Uterus (tissue), 4 donors: ENCODE data around the gene NIM1K. TPM values are rescaled to one million over a fixed set of nuclear protein-coding genes. Genes with fewer than 3 reads are reported as not detected.

Experiments used
- DNase-seq, 2 donors: peaks; one replicate each; pipeline ENCODE4 v3.0.0-alpha.2; 2019 to 2020
- H3K27ac ChIP-seq, 2 donors: fragments of 200-600 bp; sonication (generic); 1 replicate in 1 of 2; 2 replicates in 1 of 2; pipeline ENCODE4 v1.5.1; 2016 to 2018
- H3K27me3 ChIP-seq, 2 donors: fragments of 200-600 bp; sonication (generic); one replicate each; pipeline ENCODE4 v1.5.1; 2018 to 2019; ENCODE audit warnings: control low read depth in 1 of 2
- H3K36me3 ChIP-seq, 2 donors: fragments of 200-600 bp; sonication (generic); one replicate each; pipeline ENCODE4 v1.5.1; 2019; ENCODE audit warnings: control low read depth in 1 of 2
- H3K4me1 ChIP-seq, 2 donors: fragments of 200-600 bp; sonication (generic); one replicate each; pipeline ENCODE4 v1.5.1; 2018 to 2019; ENCODE audit warnings: control low read depth in 1 of 2
- H3K4me3 ChIP-seq, 2 donors: fragments of 200-600 bp; sonication (generic); 1 replicate in 1 of 2; 2 replicates in 1 of 2; pipeline ENCODE4 v1.5.1; 2018 to 2019; ENCODE audit warnings: mild to moderate bottlenecking in 1 of 2
- H3K9me3 ChIP-seq, 2 donors: fragments of 200-600 bp; sonication (generic); one replicate each; pipeline ENCODE4 v1.5.1; 2019; ENCODE audit warnings: control low read depth in 1 of 2
- POLR2A ChIP-seq, 2 donors: fragments of 450-650 bp; IDR thresholded peaks; one replicate each; pipeline ENCODE4 v1.6.1; 2016; ENCODE audit warnings: antibody characterized with exemption in 2 of 2, mild to moderate bottlenecking in 1 of 2, moderate library complexity in 1 of 2
- intact Hi-C: fragments of 100-400 bp; cut with DNase I; formaldehyde crosslinking; loops from one replicate; pipeline ENCODE4 v1.15.1; 2023; ENCODE audit warnings: low total_unique reads
- total RNA-seq, 4 donors: library from RNA; depleted of rRNA in 3 of 4; stranded (reverse); fragments of >200 nt in 3 of 4; gene quantifications; one replicate each; pipeline versions ENCODE4 v1.1.0 to v1.2.4, GENCODE V29; 2014 to 2023
- TF ChIP-seq, protein P1 (sequence below), 4 experiments: fragments of 200-600 bp in 2 of 4; fragments of 450-650 bp in 2 of 4; sonication (generic) in 2 of 4; IDR thresholded peaks; one replicate each; pipeline ENCODE4 v1.5.1; 2016 to 2019; ENCODE audit warnings: antibody characterized with exemption in 4 of 4, mild to moderate bottlenecking in 2 of 4, moderate library complexity in 1 of 4
- donor health status: DM: yes; HTN: yes; CAD: no.

Gene NIM1K
- total RNA-seq, 4 donors from 2014 or later = 0.26 to 0.79 (median 0.35) TPM; not detected in 1

DNA sequence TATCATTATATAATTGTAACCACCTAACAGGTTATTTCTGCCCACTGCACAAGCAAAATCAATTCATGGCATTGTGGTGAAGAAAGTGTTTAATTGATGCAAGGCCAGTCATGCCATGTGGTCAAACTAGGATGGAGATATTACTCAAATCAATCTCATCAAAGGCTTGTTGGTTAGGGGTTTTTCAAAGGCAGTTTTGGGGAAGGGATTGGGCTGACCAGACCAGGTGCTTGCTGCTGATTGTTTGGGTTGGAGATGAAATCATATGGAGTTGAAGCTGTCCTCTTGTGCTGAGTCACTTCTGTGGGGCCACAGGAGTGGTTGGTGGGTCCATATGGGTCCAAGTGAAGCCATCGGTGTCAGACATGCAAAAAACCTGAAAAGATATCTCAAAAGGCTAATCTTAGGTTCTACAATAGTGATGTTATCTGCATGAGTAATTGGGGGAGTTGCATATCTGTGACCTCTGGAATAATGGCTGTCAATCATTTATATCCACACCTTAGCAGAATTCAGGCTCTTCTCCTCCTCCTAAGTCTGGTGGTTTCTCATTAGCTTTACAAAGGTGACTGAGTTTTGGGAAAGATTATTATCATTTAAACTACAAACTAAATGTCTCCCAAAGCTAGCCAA is 76.3 kb downstream of the NIM1K start:
- intact Hi-C loops = no loop called here
- TF ChIP-seq, protein P1, sequence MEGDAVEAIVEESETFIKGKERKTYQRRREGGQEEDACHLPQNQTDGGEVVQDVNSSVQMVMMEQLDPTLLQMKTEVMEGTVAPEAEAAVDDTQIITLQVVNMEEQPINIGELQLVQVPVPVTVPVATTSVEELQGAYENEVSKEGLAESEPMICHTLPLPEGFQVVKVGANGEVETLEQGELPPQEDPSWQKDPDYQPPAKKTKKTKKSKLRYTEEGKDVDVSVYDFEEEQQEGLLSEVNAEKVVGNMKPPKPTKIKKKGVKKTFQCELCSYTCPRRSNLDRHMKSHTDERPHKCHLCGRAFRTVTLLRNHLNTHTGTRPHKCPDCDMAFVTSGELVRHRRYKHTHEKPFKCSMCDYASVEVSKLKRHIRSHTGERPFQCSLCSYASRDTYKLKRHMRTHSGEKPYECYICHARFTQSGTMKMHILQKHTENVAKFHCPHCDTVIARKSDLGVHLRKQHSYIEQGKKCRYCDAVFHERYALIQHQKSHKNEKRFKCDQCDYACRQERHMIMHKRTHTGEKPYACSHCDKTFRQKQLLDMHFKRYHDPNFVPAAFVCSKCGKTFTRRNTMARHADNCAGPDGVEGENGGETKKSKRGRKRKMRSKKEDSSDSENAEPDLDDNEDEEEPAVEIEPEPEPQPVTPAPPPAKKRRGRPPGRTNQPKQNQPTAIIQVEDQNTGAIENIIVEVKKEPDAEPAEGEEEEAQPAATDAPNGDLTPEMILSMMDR (IDR thresholded peaks at IDR 0.05) = no peak
- H3K36me3 ChIP-seq = no peaks in the 10 kb centered on the region
- H3K4me3 ChIP-seq = no peak overlapping the region
- no peaks in the 10 kb centered on the region for H3K4me1 ChIP-seq
- H3K27me3 ChIP-seq = no peaks in the 10 kb centered on the region
- DNase-seq = no peak
- H3K9me3 ChIP-seq = no peaks in the 10 kb centered on the region
- H3K27ac ChIP-seq = no peak overlapping the region

DNA sequence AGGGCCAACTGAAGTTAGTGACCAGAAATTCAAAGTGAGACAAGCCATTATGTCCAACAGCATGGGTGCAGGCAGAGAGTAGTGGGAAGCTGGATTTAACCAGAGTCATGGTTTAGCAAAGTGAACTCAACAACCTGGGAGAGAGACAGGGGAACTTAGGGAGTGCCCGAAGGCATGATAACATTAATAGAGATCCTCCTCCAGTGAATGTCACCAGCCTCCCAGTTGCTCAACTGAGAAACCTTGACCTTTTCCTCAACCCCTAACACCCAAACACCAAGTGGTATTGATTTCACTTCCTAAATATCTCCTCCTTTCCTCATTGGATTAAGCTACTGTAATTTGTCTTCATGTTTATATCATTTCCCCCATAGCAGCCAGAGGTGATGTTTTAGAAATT is 78.6 kb downstream of the NIM1K start:
- no peaks in the 10 kb centered on the region for H3K36me3 ChIP-seq

DNA sequence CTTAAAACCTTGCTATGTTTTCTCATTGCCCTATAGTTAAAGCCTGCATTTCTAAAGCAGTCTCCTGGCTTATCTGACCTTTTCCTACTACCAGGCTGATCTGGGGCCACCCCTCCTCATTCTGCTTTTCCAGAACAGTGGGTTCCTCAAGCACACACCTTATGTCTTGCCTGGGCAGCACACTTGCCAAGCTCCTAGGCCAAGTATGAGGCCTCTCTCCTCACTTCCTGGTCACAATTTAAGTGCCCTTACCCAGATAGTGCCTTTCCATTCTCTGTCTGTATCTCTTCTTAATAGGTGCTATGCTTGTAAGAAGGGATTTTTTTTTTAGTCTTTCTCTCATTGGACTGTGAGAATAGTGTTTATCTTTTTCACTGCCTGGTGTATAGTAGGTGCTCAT is 81.5 kb downstream of the NIM1K start:
- H3K9me3 ChIP-seq = no peaks in the 10 kb centered on the region
- H3K27me3 ChIP-seq = no peaks in the 10 kb centered on the region
- no peak for DNase-seq
- TF ChIP-seq, protein P1 (IDR thresholded peaks at IDR 0.05) = no peak
- no peak for TF ChIP-seq POLR2A (IDR thresholded peaks at IDR 0.05)
- no peak overlapping the region for H3K4me3 ChIP-seq
- intact Hi-C loops = no loop called here
- no peaks in the 10 kb centered on the region for H3K36me3 ChIP-seq
- H3K4me1 ChIP-seq = no peaks in the 10 kb centered on the region
- H3K27ac ChIP-seq = no peak overlapping the region

More for the DNA sequence above, 78.6 kb downstream of the NIM1K start:
- Histone ChIP-seq H3K27me3 (no peaks in the 10 kb centered on the region), H3K4me1 (no peaks in the 10 kb centered on the region), H3K4me3 (no peak overlapping the region), H3K27ac (no peak overlapping the region), H3K9me3 (no peaks in the 10 kb centered on the region)
- DNase-seq = no peak
- intact Hi-C loops = no loop called here
- TF ChIP-seq, protein P1 (IDR thresholded peaks at IDR 0.05) = no peak
- TF ChIP-seq POLR2A (IDR thresholded peaks at IDR 0.05) = no peak

DNA sequence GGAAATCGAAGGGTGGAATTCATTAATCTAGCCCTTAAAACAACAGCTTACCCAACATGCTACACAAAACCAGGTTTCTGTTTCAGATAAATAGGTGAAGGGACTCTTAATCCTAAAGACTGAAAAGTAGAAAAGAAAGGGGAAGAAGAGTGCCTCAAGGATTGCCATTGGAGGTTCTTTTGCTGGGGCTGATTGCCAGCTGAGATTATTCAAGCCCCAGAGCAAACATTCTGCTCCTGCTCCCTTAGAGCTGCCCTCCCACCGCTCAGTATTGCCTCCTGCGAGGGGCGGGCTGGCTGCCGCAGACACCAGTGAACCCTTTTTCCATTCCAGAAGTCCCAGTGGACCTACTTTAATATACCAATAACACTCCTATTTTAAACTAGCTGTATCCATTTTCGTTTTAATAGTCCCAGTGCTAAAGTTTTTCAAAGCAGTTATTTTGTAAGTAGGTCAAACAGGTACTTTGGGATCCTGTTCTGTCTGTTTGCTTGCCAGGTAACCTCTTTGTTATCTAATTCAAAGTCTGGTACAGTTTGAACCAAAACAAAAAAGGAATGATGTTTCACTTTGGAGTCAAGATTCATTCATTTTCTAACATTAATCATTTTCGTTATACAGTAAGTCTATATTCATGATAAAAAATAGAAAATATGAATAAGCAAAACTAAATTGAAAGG is 82.5 kb downstream of the NIM1K start:
- Histone ChIP-seq H3K9me3 (no peaks in the 10 kb centered on the region), H3K27ac (no peak overlapping the region), H3K4me3 (no peak overlapping the region), H3K27me3 (no peaks in the 10 kb centered on the region), H3K4me1 (no peaks in the 10 kb centered on the region), H3K36me3 (no peaks in the 10 kb centered on the region)
- TF ChIP-seq POLR2A (IDR thresholded peaks at IDR 0.05) = no peak
- TF ChIP-seq, protein P1 (IDR thresholded peaks at IDR 0.05) = no peak
- intact Hi-C loops = no loop called here
- no peak for DNase-seq

DNA sequence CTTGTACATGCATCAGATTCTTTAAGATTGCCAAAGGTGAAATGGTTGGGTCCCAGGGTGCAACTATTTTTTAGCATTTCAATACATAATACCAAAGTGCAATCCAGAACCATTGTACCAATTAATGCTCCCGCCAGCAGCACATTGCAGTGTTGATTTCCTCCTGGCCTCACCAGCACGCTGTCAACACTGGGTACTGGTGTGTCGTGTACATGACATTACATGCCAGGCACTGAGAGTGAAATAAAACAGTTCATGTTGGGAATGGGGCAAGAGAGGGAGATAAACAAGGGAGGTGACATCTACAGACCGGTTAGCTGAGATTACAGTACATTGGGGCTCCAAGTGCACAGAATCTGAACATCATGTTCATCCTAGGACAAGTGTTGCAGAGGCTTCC is 83.4 kb downstream of the NIM1K start:
- Histone ChIP-seq H3K27ac (no peak overlapping the region), H3K9me3 (no peaks in the 10 kb centered on the region), H3K4me1 (no peaks in the 10 kb centered on the region), H3K36me3 (no peaks in the 10 kb centered on the region), H3K4me3 (no peak overlapping the region), H3K27me3 (no peaks in the 10 kb centered on the region)
- intact Hi-C loops = no loop called here
- TF ChIP-seq, protein P1 (IDR thresholded peaks at IDR 0.05) = no peak
- TF ChIP-seq POLR2A (IDR thresholded peaks at IDR 0.05) = no peak
- no peak for DNase-seq
